Fibroblast of mammary gland (primary cell): Measurements from ENCODE around the gene FUT8.
"Not testable (repeated sequence)": the region's sequence is repeated elsewhere in the genome, so short reads cannot be mapped to it uniquely, and the experiment has no call there.

ENCODE experiments used
- DNase-seq: peaks from one replicate; pipeline ENCODE4 v3.0.0-alpha.2; 2010; ENCODE audit warnings: low read depth
- H3K4me3 ChIP-seq: 2 replicates; pipeline ENCODE4 v1.5.1; 2011; ENCODE audit warnings: low read depth, mild to moderate bottlenecking, low read length, moderate library complexity; ENCODE audit not compliant: control insufficient read depth
- TF ChIP-seq, protein P1 (sequence below): conservative IDR thresholded peaks from 2 replicates; pipeline ENCODE4 v1.5.1; 2011; ENCODE audit warnings: low read depth, low read length, inconsistent platforms; ENCODE audit not compliant: control insufficient read depth, insufficient read depth

FUT8 gene

DNA sequence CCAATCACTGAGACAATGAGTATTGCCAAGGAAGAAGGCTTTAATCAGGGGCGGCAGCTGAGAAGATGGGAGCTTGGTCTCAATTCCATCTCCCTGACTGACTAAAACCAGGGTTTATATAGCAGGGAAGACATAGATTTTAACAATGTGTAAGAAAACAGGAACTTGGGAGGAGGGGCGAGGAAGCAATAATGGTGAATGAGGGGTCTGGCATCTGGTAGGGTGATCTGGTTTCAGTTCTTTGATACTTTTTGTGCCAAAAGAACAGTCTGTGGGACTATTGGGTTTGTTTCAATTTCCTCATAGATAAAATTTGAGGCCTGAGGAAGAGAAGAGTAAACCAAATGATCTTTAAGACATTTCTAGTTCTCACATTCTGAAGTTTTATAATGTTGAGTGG, 49.2 kb downstream of the FUT8 start:
- TF ChIP-seq, protein P1, sequence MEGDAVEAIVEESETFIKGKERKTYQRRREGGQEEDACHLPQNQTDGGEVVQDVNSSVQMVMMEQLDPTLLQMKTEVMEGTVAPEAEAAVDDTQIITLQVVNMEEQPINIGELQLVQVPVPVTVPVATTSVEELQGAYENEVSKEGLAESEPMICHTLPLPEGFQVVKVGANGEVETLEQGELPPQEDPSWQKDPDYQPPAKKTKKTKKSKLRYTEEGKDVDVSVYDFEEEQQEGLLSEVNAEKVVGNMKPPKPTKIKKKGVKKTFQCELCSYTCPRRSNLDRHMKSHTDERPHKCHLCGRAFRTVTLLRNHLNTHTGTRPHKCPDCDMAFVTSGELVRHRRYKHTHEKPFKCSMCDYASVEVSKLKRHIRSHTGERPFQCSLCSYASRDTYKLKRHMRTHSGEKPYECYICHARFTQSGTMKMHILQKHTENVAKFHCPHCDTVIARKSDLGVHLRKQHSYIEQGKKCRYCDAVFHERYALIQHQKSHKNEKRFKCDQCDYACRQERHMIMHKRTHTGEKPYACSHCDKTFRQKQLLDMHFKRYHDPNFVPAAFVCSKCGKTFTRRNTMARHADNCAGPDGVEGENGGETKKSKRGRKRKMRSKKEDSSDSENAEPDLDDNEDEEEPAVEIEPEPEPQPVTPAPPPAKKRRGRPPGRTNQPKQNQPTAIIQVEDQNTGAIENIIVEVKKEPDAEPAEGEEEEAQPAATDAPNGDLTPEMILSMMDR, result no peak
- H3K4me3 ChIP-seq, result no peak overlapping the region
- DNase-seq, result peak; percentile 34

DNA sequence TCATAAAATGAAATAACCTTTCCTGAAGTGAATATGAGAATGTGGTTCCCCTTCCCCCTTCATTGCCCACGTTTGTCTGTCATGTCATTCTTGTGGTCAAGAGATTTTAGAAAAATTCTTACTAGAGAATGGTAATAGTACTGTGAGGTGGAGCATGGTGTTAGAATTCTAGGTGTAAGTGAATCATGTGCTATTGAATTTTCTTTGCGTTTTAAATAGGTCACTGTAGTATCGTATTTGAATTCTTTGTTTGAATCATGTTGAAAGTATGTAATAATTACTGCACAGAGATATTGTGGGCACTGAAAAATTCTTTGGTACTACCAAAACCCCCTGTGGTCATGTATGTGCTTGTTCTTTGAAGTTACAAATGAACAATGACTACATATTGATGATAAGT, 49.9 kb downstream of the FUT8 start:
- TF ChIP-seq, protein P1, result no peak
- peak; percentile 51 for DNase-seq
- H3K4me3 ChIP-seq, result no peak overlapping the region

DNA sequence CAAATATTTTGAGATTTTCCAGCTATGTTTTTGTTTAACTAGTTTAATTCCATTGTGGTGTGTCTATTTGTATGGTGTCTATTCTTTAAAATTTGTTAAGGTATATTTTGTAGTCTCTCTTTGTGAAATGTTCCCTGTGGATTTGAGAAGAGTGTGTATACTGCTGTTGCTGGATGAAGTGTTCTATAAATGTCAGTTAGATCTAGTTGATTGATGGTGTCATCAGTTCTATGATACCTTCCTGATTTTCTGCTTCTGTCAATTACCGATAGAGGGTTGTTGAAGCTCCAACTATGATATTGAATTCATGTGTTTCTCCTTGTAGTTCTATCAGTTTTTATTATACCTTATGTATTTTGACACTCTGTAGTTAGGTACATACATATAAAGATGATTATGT, 53.1 kb downstream of the FUT8 start:
- H3K4me3 ChIP-seq, result no peak overlapping the region
- TF ChIP-seq, protein P1, result no peak
- DNase-seq, result no peak

DNA sequence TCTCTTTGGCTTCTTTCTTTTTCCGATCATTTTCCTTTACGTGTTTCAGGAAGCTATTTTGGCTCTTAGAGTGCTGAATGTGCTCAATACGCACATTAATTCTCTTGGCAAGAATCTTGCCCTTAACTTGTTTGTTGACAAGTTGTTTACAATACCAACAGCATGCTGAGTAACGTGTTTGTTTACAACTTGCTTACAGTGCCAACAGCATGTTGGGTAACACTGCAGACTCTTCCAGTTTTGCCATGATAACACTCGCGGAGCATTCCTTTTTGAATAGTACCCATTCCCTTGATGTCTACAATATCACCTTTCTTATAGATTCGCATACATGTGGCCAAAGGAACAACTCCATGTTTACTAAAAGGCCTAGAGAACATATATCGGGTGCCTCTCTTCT, 55.4 kb downstream of the FUT8 start:
- not testable (repeated sequence) for DNase-seq, H3K4me3 ChIP-seq

DNA sequence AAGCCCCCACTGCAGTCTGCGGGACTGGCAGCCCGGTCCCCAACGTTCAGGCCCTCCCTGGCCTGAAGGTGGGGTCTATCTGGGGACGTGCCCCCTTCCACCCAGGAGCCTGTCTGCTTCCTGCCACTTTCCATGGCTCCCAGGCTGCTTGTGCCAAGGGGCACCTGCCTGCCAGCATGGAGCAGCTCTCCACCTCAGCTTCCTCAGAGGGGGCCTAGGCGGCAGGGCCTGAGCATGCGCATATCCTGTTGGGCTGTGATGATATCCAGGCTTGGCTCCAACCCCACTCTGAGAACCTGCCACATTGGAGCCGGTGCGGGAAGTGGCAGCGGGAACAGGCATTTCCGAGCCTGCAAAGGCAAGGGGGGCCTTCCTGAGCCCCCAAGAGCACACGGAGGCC, 57.4 kb downstream of the FUT8 start:
- DNase-seq, result no peak
- TF ChIP-seq, protein P1, result no peak
- H3K4me3 ChIP-seq, result no peak overlapping the region

DNA sequence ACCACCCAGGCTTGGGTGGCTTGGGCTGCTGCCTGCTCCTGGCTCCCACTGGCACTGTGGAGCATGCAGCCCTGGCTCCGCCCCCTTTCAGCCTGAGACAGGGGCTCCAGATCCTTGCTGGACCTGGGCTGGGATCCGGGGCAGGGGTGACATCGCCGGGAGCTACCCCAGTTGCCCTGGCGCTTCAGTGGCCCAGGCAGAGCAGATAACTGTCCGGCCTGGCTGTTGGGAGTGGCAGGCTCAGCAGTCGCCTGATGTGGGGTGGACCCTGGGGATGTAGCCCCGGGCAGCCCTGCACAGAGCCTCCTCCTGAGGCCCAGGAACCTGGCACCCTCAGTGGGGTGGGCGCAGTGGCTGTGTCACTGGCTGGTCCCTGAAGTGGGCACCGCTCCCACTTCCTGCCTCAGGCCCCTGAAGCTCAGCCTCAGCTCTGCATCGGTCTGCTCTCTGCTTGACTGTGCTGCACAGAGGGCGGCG, 57.9 kb downstream of the FUT8 start:
- no peak for DNase-seq
- TF ChIP-seq, protein P1, result no peak
- no peak overlapping the region for H3K4me3 ChIP-seq

DNA sequence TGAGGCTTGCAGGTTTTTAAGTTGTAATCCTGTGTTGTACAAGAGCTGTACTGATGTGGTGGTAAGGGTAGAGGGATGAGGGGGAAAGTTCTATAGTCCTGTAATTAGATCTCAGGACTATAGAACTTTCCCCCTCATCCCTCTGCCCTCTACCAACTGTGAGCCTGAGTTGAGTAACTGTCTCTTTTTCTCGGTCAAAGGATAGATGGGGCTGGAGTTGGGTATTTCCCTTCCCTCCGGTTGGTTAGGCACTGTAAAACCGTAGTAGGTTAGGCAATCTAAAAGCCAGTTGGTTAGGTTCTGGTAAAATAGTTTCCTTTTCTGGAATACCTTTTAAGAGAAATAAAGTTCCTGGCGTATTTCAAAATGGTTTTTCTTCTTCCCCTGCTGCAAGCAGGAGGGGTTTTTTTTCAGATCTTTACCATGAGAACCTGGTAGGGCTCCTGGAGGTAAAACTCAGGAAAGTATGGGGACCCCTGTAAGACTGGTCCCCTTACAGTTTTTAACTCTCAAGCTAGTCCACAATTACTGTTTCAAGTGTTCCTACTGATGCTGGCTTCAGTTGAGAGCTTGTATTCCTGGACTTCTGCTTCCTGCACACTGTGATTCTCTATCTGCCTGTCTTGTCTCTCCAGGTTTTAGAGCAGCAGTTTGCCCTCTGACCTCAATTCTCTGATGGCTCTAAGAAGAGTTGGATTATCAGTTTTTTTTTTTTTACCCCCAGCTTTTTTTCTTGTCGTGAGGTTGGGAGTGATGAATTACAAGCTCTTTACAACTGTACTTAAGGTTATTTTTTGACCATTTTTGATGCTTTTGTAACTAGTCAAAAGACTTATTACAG, 58.7 kb downstream of the FUT8 start:
- no peak overlapping the region for H3K4me3 ChIP-seq
- TF ChIP-seq, protein P1, result no peak
- no peak for DNase-seq
